Neural cell (in vitro differentiated cells): ENCODE data around the gene HS2ST1. TPM values are rescaled to one million over a fixed set of nuclear protein-coding genes. Genes with fewer than 3 reads are reported as not detected.

ENCODE experiments used
- H2AFZ ChIP-seq: fragments of 200-600, 300-800 bp; sonication (generic), shearing (Covaris generic); 2 replicates; pipeline ENCODE4 v1.6.0; 2014; ENCODE audit warnings: low read depth, mild to moderate bottlenecking, antibody characterized with exemption, low read length, moderate library complexity
- H3F3A ChIP-seq: fragments of 200-600 bp; shearing (Covaris generic); 2 replicates; pipeline ENCODE4 v1.6.1; 2016; ENCODE audit warnings: mild to moderate bottlenecking, moderate library complexity, mixed read lengths, antibody characterized with exemption, low read length; ENCODE audit not compliant: insufficient read depth, poor library complexity, severe bottlenecking
- H3K27ac ChIP-seq: fragments of 200-600, 300-800 bp; sonication (generic), shearing (Covaris generic); 2 replicates; pipeline ENCODE4 v1.5.1; 2014; ENCODE audit warnings: mild to moderate bottlenecking, low read length, moderate library complexity
- H3K27me3 ChIP-seq: fragments of 300-800, 200-600 bp; sonication (generic), shearing (Covaris generic); 2 replicates; pipeline ENCODE4 v1.6.0; 2014; ENCODE audit warnings: mild to moderate bottlenecking, low read depth, low read length, moderate library complexity; ENCODE audit not compliant: insufficient read depth
- H3K36me3 ChIP-seq: fragments of 300-800, 200-600 bp; sonication (generic), shearing (Covaris generic); 2 replicates; pipeline ENCODE4 v1.5.1; 2014; ENCODE audit warnings: mild to moderate bottlenecking, antibody characterized with exemption, low read length, moderate library complexity; ENCODE audit not compliant: insufficient read depth
- H3K4me2 ChIP-seq: fragments of 300-800, 200-600 bp; sonication (generic), shearing (Covaris generic); 2 replicates; pipeline ENCODE4 v1.6.0; 2014; ENCODE audit warnings: mild to moderate bottlenecking, low read length
- H3K4me3 ChIP-seq: fragments of 300-800, 200-600 bp; sonication (generic), shearing (Covaris generic); 2 replicates; pipeline ENCODE4 v1.5.1; 2014; ENCODE audit warnings: mild to moderate bottlenecking, low read length, moderate library complexity
- H3K79me2 ChIP-seq: fragments of 200-600 bp; shearing (Covaris generic); replicated peaks from 2 replicates; pipeline ENCODE4 v1.6.0; 2014; ENCODE audit warnings: mild to moderate bottlenecking, low read length, moderate library complexity; ENCODE audit not compliant: insufficient read depth
- H3K9ac ChIP-seq: fragments of 300-800, 200-600 bp; sonication (generic), shearing (Covaris generic); 2 replicates; pipeline ENCODE4 v1.6.1; 2016; ENCODE audit warnings: mild to moderate bottlenecking, low read length, mixed read lengths
- H3K9me2 ChIP-seq: fragments of 200-600 bp; shearing (Covaris generic); 2 replicates; pipeline ENCODE4 v1.6.1; 2016; ENCODE audit warnings: mild to moderate bottlenecking, low read length, mixed read lengths; ENCODE audit not compliant: insufficient read depth
- H3K9me3 ChIP-seq: fragments of 200-600, 300-800 bp; sonication (generic), shearing (Covaris generic); 2 replicates; pipeline ENCODE4 v1.6.1; 2016; ENCODE audit warnings: mild to moderate bottlenecking, mixed run types, low read length, moderate library complexity, mixed read lengths
- H4K20me1 ChIP-seq: fragments of 200-600 bp; shearing (Covaris generic); 2 replicates; pipeline ENCODE4 v1.6.1; 2016; ENCODE audit warnings: mild to moderate bottlenecking, mixed run types; ENCODE audit not compliant: insufficient read depth
- CTCF ChIP-seq: fragments of 450-650 bp; IDR thresholded peaks from 2 replicates; pipeline ENCODE4 v1.5.1; 2014; ENCODE audit warnings: antibody characterized with exemption, mild to moderate bottlenecking, moderate library complexity; ENCODE audit not compliant: poor library complexity, severe bottlenecking
- EP300 ChIP-seq: fragments of 450-650 bp; conservative IDR thresholded peaks from 2 replicates; pipeline ENCODE4 v1.6.1; 2014; ENCODE audit warnings: antibody characterized with exemption, mild to moderate bottlenecking, moderate library complexity; ENCODE audit not compliant: poor library complexity, severe bottlenecking
- EZH2 ChIP-seq: fragments of 200-600, 300-800 bp; shearing (Covaris generic), sonication (generic); IDR thresholded peaks from 2 replicates; pipeline ENCODE4 v1.6.1; 2014; ENCODE audit warnings: antibody characterized with exemption, low read length, borderline replicate concordance, mild to moderate bottlenecking; ENCODE audit not compliant: insufficient read depth, poor library complexity, severe bottlenecking
- MXI1 ChIP-seq: fragments of 450-650 bp; conservative IDR thresholded peaks from 2 replicates; pipeline ENCODE4 v1.6.1; 2014; ENCODE audit warnings: antibody characterized with exemption, mild to moderate bottlenecking; ENCODE audit not compliant: poor library complexity, severe bottlenecking
- POLR2AphosphoS5 ChIP-seq: IDR thresholded peaks from 2 replicates; pipeline ENCODE4 v1.6.1; 2012
- RAD21 ChIP-seq: fragments of 450-650 bp; conservative IDR thresholded peaks from 2 replicates; pipeline ENCODE4 v1.6.1; 2014; ENCODE audit warnings: antibody characterized with exemption, mild to moderate bottlenecking, moderate library complexity
- REST ChIP-seq: IDR thresholded peaks from 2 replicates; pipeline ENCODE4 v1.6.1; 2012; ENCODE audit warnings: borderline replicate concordance
- SMC3 ChIP-seq: fragments of 450-650 bp; conservative IDR thresholded peaks from 2 replicates; pipeline ENCODE4 v1.6.1; 2014; ENCODE audit warnings: antibody characterized with exemption, mild to moderate bottlenecking, moderate library complexity; ENCODE audit not compliant: poor library complexity
- TAF1 ChIP-seq: IDR thresholded peaks from 2 replicates; pipeline ENCODE4 v1.6.1; 2012; ENCODE audit warnings: low read depth
- polyA plus RNA-seq: library from polyadenylated mRNA; depleted of rRNA; stranded (reverse); fragments of >200 nt; gene quantifications from 2 replicates; pipeline ENCODE4 v1.2.3, GENCODE V29; 2014

The HS2ST1 gene
- polyA plus RNA-seq, 1 donor from 2014 or later, result 24.7 TPM

- Histone ChIP-seq H3F3A (no peaks in the 10 kb centered on the region), H3K36me3 (no peaks in the 10 kb centered on the region), H4K20me1 (no peaks in the 10 kb centered on the region), H3K4me3 (no peak overlapping the region), H3K9me3 (no peaks in the 10 kb centered on the region), H3K9ac (no peak overlapping the region), H3K27ac (no peak overlapping the region), H3K79me2 (no peaks in the 10 kb centered on the region), H2AFZ (no peak overlapping the region), H3K9me2 (no peaks in the 10 kb centered on the region), H3K27me3 (no peaks in the 10 kb centered on the region), H3K4me2 (no peak overlapping the region)
- TF ChIP-seq MXI1 (no peak), REST (no peak), RAD21 (no peak), POLR2AphosphoS5 (no peak), EZH2 (no peak)
Observed at GRCh38 chr1:87136607-87137341, 222.3 kb downstream of the HS2ST1 start.

- no peaks in the 10 kb centered on the region for H3F3A ChIP-seq
- H4K20me1 ChIP-seq, result no peaks in the 10 kb centered on the region
Observed at GRCh38 chr1:87137342-87137739, 222.9 kb downstream of the HS2ST1 start.

More at GRCh38 chr1:87137342-87137739, 222.9 kb downstream of the HS2ST1 start:
- no peak for TF ChIP-seq REST
- no peak for TF ChIP-seq CTCF
- no peak for TF ChIP-seq MXI1
- TF ChIP-seq EZH2, result no peak
- TF ChIP-seq EP300, result no peak
- no peak for TF ChIP-seq SMC3
- TF ChIP-seq POLR2AphosphoS5, result no peak
- TF ChIP-seq TAF1, result no peak
- no peak for TF ChIP-seq RAD21
- no peak overlapping the region for H3K27ac ChIP-seq
- H3K4me2 ChIP-seq, result no peak overlapping the region
- no peak overlapping the region for H3K4me3 ChIP-seq
- no peaks in the 10 kb centered on the region for H3K27me3 ChIP-seq
- no peaks in the 10 kb centered on the region for H3K9me2 ChIP-seq
- H3K9ac ChIP-seq, result no peak overlapping the region
- H3K79me2 ChIP-seq, result no peaks in the 10 kb centered on the region
- no peak overlapping the region for H2AFZ ChIP-seq
- H3K36me3 ChIP-seq, result no peaks in the 10 kb centered on the region
- H3K9me3 ChIP-seq, result no peaks in the 10 kb centered on the region
